ENCODE data around the gene ZNF33A.
"Not testable (repeated sequence)": the region's sequence is repeated elsewhere in the genome, so short reads cannot be mapped to it uniquely, and the experiment has no call there.

Gene ZNF33A

DNA sequence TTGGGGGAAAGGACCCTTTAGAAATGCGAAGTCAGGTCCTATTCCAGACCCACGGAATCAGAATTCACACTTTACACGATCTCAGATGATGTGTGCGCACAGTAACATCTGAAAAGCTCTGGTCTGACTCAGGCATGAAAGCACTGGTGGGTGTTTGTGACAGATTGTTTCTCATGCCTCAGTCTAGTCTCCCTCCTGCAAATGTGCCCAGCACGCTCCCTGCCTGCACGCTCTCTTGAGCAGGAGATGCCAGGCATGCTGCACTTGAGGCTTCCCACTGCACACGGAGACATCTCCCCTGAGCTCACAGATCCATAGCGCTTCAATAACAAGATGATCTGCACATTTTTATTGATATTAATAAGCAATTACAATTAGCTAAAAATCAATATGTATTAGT lies 60.0 kb downstream of the ZNF33A start:
- Histone ChIP-seq H3K4me1 (no peaks in the 10 kb centered on the region), H3K36me3 (replicated peaks) (no peaks in the 10 kb centered on the region), H3K4me3 (no peak overlapping the region), H3K27me3 (ENCODE audit: low read depth) (no peaks in the 10 kb centered on the region), H3K9me3 (no peaks in the 10 kb centered on the region)
- no peak for DNase-seq (ENCODE audit: low spot score in 2 of 2)
- in situ Hi-C loops (cut with MboI; ENCODE audit: low sequenced_read_pairs): no loop called here

GRCh38 chr10:38072552-38072951 lies 62.1 kb downstream of the ZNF33A start:
- in situ Hi-C loops (cut with MboI; ENCODE audit: low sequenced_read_pairs): no loop called here
- Histone ChIP-seq H3K4me3 (no peak overlapping the region), H3K36me3 (replicated peaks) (no peaks in the 10 kb centered on the region), H3K27me3 (ENCODE audit: low read depth) (no peaks in the 10 kb centered on the region), H3K9me3 (no peaks in the 10 kb centered on the region), H3K4me1 (no peaks in the 10 kb centered on the region)
- DNase-seq (ENCODE audit: low spot score in 2 of 2): no peak

GRCh38 chr10:38076687-38077086 lies 66.2 kb downstream of the ZNF33A start:
- Histone ChIP-seq H3K4me1 (no peaks in the 10 kb centered on the region), H3K36me3 (replicated peaks) (no peaks in the 10 kb centered on the region), H3K9me3 (no peaks in the 10 kb centered on the region), H3K27me3 (ENCODE audit: low read depth) (no peaks in the 10 kb centered on the region), H3K4me3 (no peak overlapping the region)
- no peak for DNase-seq (ENCODE audit: low spot score in 2 of 2)
- in situ Hi-C loops (cut with MboI; ENCODE audit: low sequenced_read_pairs): no loop called here

GRCh38 chr10:38093318-38093717 lies 82.8 kb downstream of the ZNF33A start:
- in situ Hi-C loops (cut with MboI; ENCODE audit: low sequenced_read_pairs): not testable (repeated sequence)

GRCh38 chr10:38093816-38094157 lies 83.3 kb downstream of the ZNF33A start:
- Histone ChIP-seq H3K27me3 (ENCODE audit: low read depth) (no peaks in the 10 kb centered on the region), H3K36me3 (replicated peaks) (peaks cover 26% of the 10 kb centered on the region), H3K4me3 (peak overlapping the region; percentile 64), H3K9me3 (no peaks in the 10 kb centered on the region), H3K4me1 (no peaks in the 10 kb centered on the region)
- no peak for DNase-seq (ENCODE audit: low spot score in 2 of 2)
- in situ Hi-C loops (cut with MboI; ENCODE audit: low sequenced_read_pairs): no loop called here

More at GRCh38 chr10:38093318-38093717, 82.8 kb downstream of the ZNF33A start:
- not testable (repeated sequence) for H3K9me3 ChIP-seq; H3K4me1 ChIP-seq; H3K4me3 ChIP-seq; H3K27me3 ChIP-seq (ENCODE audit: low read depth); DNase-seq (ENCODE audit: low spot score in 2 of 2)
- peaks cover 26% of the 10 kb centered on the region for H3K36me3 ChIP-seq (replicated peaks)

DNA sequence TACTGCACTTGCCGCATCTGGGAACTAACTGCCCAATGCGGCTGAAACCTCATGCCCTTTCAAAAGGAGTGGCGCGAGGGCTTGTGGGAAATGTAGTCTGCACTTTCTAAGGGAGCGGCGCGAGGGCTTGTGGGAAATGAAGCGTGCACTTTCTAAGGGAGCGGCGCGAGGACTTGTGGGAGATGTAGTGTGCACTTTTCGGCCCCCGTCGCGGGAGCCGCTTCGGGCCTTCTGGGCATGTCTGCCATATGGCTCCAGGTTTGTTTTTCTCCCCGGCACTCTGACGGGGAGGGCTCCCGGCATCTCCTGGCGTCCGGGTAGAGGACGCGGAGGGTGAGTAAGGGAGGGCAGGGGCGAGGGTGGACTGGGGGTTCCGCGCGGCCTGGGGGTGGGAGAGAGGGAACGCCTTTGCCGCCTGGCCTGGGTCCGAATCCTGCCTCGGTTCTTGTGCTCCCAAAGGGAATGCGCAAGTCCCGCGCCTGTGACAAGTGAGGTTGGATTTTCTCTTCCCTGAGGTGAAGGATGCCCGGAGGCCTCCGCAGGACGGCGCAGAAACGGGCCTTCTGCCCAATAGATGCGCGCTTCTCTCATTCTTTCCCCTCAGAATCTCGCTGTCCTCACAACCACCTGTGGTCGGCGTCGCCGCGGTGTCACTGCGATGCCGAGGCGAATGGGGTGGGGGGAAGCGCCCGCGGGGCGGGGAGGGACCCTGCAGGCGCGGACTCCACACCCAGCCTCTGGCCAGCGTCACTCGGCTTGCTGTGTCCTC lies 83.9 kb downstream of the ZNF33A start, which contains the start of gene ZNF37A:
Gene ZNF37A (plus strand): TSS at position 180 of the 769 bp plus-strand sequence. CDS start 2,281 bp downstream, outside the sequence.
- in situ Hi-C loops (cut with MboI; ENCODE audit: low sequenced_read_pairs): no loop called here
- H3K9me3 ChIP-seq: no peaks in the 10 kb centered on the region

DNA sequence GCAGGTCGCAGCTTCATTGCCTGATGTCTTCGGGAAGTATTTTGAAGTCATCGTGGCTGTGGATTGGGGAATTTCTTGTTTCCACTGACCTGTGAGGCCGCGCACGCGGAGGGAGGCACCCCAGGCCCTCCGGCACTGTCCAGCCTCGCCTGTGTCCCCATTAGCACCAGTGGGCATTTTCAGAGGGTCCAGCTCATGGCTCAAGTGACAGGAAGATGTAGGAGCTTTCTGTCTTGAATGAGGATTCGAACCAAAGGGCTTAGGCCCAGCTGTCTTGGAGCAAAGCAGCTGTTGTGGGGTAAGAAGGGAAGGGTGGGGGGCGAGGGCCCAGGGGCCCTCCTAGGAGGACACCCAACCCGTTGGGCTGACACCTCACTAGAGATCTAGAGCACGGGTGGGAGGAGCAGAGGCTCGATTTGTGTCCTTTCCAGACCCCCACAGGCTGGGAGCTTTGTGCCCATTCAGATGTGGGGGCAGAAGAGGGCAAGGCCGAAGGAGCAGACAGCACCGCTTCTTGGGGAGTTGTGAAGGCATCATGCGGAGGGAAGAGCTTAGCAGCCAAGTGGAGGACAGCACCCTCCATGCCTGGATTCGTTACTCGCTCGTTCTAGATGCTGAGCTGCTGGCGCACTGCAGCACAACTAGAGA lies 84.6 kb downstream of the ZNF33A start:
- Histone ChIP-seq H3K36me3 (replicated peaks) (peaks cover 26% of the 10 kb centered on the region), H3K9me3 (no peaks in the 10 kb centered on the region), H3K27me3 (ENCODE audit: low read depth) (no peaks in the 10 kb centered on the region), H3K4me1 (no peaks in the 10 kb centered on the region), H3K4me3 (peak overlapping the region; percentile 64)
- no peak for DNase-seq (ENCODE audit: low spot score in 2 of 2)
- in situ Hi-C loops (cut with MboI; ENCODE audit: low sequenced_read_pairs): no loop called here

More for the DNA sequence above, 83.9 kb downstream of the ZNF33A start, which contains the start of gene ZNF37A:
- Histone ChIP-seq H3K4me3 (peak within 1 kb of the TSS; percentile 64), H3K27me3 (ENCODE audit: low read depth) (no peaks in the 10 kb centered on the region), H3K36me3 (replicated peaks) (peaks cover 26% of the 10 kb centered on the region), H3K4me1 (no peaks in the 10 kb centered on the region)
- peak; percentile 85 to 92 for DNase-seq (ENCODE audit: low spot score in 2 of 2)

- no peaks in the 10 kb centered on the region for H3K27me3 ChIP-seq (ENCODE audit: low read depth)
- no peak for DNase-seq (ENCODE audit: low spot score in 2 of 2)
- no peaks in the 10 kb centered on the region for H3K4me1 ChIP-seq
- in situ Hi-C loops (cut with MboI; ENCODE audit: low sequenced_read_pairs): no loop called here
- H3K4me3 ChIP-seq: no peak overlapping the region
- peaks cover 9% of the 10 kb centered on the region for H3K9me3 ChIP-seq
- peaks cover 10% of the 10 kb centered on the region for H3K36me3 ChIP-seq (replicated peaks)
Measured at GRCh38 chr10:38102880-38103279, 92.4 kb downstream of the ZNF33A start.

- H3K36me3 ChIP-seq (replicated peaks): peaks cover 6% of the 10 kb centered on the region
Measured at GRCh38 chr10:38103756-38104155, 93.3 kb downstream of the ZNF33A start.

GRCh38 chr10:38112159-38112558 lies 101.7 kb downstream of the ZNF33A start:
- DNase-seq (ENCODE audit: low spot score in 2 of 2): no peak
- in situ Hi-C loops (cut with MboI; ENCODE audit: low sequenced_read_pairs): no loop called here
- Histone ChIP-seq H3K27me3 (ENCODE audit: low read depth) (no peaks in the 10 kb centered on the region), H3K4me1 (no peaks in the 10 kb centered on the region), H3K4me3 (no peak overlapping the region), H3K36me3 (replicated peaks) (peaks cover 17% of the 10 kb centered on the region), H3K9me3 (peaks cover 11% of the 10 kb centered on the region; the same call in 1 of the 2 replicates)

More at GRCh38 chr10:38103756-38104155, 93.3 kb downstream of the ZNF33A start:
- DNase-seq (ENCODE audit: low spot score in 2 of 2): no peak
- peaks cover 9% of the 10 kb centered on the region for H3K9me3 ChIP-seq
- no peaks in the 10 kb centered on the region for H3K27me3 ChIP-seq (ENCODE audit: low read depth)
- in situ Hi-C loops (cut with MboI; ENCODE audit: low sequenced_read_pairs): no loop called here
- H3K4me3 ChIP-seq: no peak overlapping the region
- H3K4me1 ChIP-seq: no peaks in the 10 kb centered on the region
